Neural cell (in vitro differentiated cells): Measurements from ENCODE around the gene MOCS2.

Source experiments
- EP300 ChIP-seq: fragments of 450-650 bp; conservative IDR thresholded peaks from 2 replicates; pipeline ENCODE4 v1.6.1; 2014; ENCODE audit warnings: antibody characterized with exemption, mild to moderate bottlenecking, moderate library complexity; ENCODE audit not compliant: poor library complexity, severe bottlenecking
- EZH2 ChIP-seq: fragments of 200-600, 300-800 bp; shearing (Covaris generic), sonication (generic); IDR thresholded peaks from 2 replicates; pipeline ENCODE4 v1.6.1; 2014; ENCODE audit warnings: antibody characterized with exemption, low read length, borderline replicate concordance, mild to moderate bottlenecking; ENCODE audit not compliant: insufficient read depth, poor library complexity, severe bottlenecking
- POLR2AphosphoS5 ChIP-seq: IDR thresholded peaks from 2 replicates; pipeline ENCODE4 v1.6.1; 2012
- SMC3 ChIP-seq: fragments of 450-650 bp; conservative IDR thresholded peaks from 2 replicates; pipeline ENCODE4 v1.6.1; 2014; ENCODE audit warnings: antibody characterized with exemption, mild to moderate bottlenecking, moderate library complexity; ENCODE audit not compliant: poor library complexity
- TF ChIP-seq, protein P1 (sequence below): fragments of 450-650 bp; IDR thresholded peaks from 2 replicates; pipeline ENCODE4 v1.5.1; 2014; ENCODE audit warnings: antibody characterized with exemption, mild to moderate bottlenecking, moderate library complexity; ENCODE audit not compliant: poor library complexity, severe bottlenecking
- TF ChIP-seq, protein P2 (sequence below): IDR thresholded peaks from 2 replicates; pipeline ENCODE4 v1.6.1; 2012; ENCODE audit warnings: borderline replicate concordance

DNA sequence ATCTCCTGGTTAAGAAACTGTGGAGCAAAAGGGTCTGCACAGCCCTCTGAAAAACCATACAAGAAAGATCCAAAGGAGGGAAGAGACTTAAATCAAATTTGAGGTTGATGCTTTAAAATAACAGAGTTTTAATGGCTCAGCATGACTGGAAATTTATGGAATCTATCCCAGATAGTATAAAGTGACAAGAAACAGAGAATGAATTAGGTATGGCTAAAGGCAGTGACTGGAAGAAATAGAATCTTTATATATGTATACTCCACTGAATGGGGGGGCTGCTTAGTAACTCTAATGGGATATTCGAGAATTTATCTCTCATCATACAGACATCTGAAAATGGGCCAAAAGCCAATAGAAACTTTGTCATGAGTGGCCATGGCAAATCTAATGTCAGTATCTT is 17.6 kb upstream of the MOCS2 start:
- TF ChIP-seq, protein P1, sequence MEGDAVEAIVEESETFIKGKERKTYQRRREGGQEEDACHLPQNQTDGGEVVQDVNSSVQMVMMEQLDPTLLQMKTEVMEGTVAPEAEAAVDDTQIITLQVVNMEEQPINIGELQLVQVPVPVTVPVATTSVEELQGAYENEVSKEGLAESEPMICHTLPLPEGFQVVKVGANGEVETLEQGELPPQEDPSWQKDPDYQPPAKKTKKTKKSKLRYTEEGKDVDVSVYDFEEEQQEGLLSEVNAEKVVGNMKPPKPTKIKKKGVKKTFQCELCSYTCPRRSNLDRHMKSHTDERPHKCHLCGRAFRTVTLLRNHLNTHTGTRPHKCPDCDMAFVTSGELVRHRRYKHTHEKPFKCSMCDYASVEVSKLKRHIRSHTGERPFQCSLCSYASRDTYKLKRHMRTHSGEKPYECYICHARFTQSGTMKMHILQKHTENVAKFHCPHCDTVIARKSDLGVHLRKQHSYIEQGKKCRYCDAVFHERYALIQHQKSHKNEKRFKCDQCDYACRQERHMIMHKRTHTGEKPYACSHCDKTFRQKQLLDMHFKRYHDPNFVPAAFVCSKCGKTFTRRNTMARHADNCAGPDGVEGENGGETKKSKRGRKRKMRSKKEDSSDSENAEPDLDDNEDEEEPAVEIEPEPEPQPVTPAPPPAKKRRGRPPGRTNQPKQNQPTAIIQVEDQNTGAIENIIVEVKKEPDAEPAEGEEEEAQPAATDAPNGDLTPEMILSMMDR = no peak
- TF ChIP-seq EZH2 = no peak
- no peak for TF ChIP-seq SMC3
- no peak for TF ChIP-seq EP300
- TF ChIP-seq, protein P2, sequence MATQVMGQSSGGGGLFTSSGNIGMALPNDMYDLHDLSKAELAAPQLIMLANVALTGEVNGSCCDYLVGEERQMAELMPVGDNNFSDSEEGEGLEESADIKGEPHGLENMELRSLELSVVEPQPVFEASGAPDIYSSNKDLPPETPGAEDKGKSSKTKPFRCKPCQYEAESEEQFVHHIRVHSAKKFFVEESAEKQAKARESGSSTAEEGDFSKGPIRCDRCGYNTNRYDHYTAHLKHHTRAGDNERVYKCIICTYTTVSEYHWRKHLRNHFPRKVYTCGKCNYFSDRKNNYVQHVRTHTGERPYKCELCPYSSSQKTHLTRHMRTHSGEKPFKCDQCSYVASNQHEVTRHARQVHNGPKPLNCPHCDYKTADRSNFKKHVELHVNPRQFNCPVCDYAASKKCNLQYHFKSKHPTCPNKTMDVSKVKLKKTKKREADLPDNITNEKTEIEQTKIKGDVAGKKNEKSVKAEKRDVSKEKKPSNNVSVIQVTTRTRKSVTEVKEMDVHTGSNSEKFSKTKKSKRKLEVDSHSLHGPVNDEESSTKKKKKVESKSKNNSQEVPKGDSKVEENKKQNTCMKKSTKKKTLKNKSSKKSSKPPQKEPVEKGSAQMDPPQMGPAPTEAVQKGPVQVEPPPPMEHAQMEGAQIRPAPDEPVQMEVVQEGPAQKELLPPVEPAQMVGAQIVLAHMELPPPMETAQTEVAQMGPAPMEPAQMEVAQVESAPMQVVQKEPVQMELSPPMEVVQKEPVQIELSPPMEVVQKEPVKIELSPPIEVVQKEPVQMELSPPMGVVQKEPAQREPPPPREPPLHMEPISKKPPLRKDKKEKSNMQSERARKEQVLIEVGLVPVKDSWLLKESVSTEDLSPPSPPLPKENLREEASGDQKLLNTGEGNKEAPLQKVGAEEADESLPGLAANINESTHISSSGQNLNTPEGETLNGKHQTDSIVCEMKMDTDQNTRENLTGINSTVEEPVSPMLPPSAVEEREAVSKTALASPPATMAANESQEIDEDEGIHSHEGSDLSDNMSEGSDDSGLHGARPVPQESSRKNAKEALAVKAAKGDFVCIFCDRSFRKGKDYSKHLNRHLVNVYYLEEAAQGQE = no peak
- TF ChIP-seq POLR2AphosphoS5 = no peak
